ENCODE measurements around the gene CTNNA1. TPM values are rescaled to one million over a fixed set of nuclear protein-coding genes. Genes with fewer than 3 reads are reported as not detected.

The CTNNA1 gene
- total and polyA plus RNA-seq, 2 of the 8 experiments (the other 6 are each of a cell fraction or from before 2014, with no cell fraction given) = 115 to 349 TPM

DNA sequence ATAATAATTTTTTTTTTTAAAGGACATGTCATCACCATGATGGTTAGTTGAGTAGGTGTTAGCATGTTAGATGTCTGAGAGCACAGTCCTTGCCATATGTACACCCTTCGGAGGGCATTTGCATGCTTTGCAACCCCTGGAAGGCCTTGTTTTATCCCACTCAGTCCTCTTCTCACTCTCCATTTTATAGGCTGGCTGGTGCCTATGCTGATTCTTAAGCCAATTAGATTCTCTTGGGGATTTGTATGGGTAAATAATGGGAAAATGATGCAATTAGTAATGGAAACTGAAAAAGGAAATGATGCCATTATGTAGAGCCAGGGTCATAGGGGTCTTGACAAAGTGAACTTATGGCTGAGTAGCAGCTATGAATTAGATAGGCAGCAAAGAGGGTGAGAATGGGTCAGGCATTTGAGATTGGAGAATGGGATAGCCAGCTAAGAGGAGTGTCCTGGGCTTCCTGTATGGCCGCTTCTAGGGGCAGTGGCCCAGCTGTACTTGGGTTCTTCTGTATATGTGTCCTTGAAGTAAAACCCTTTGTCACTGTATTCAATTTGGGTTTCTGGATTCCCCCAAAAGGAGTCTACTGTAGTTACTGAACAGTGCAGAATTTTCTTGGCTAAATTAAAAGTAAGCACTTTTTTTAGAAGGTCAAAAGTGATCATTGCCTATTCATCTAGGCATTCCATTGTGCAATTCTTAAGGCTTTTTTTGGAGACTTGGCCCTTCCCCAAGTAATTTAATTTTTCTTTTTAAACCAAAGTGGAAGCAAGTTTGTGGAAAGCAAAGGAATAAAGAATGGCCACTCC is 90.3 kb downstream of the CTNNA1 start (continued):
- no peak for TF ChIP-seq CEBPB (IDR thresholded peaks at IDR 0.05; ENCODE audit: low read depth, low read length)
- TF ChIP-seq BCL11A (IDR thresholded peaks at IDR 0.05; ENCODE audit: low read depth in 2 of 2, low read length in 2 of 2) = no peak
- no peak for TF ChIP-seq KDM1A (IDR thresholded peaks at IDR 0.05; ENCODE audit: borderline replicate concordance, low read length)
- TF ChIP-seq GTF2F1 (IDR thresholded peaks at IDR 0.05; ENCODE audit: borderline replicate concordance, low read depth, low read length) = no peak
